Fibroblast of lung (primary cell): ENCODE measurements around the gene GAD1. TPM values are rescaled to one million over a fixed set of nuclear protein-coding genes. Genes with fewer than 3 reads are reported as not detected.

Source experiments
- DNase-seq, 2 donors: peaks; one replicate each; pipeline versions ENCODE4 v3.0.0 to v3.0.0-alpha.2; 2010; ENCODE audit warnings: low read depth in 2 of 2
- H2AFZ ChIP-seq: 2 replicates; pipeline ENCODE4 v1.5.1; 2012; ENCODE audit warnings: low read length, control low read depth, inconsistent platforms
- H3K27ac ChIP-seq: 2 replicates; pipeline ENCODE4 v1.5.1; 2011; ENCODE audit warnings: low read length, control low read depth; ENCODE audit not compliant: insufficient read depth
- H3K27me3 ChIP-seq: 2 replicates; pipeline ENCODE4 v1.5.1; 2011; ENCODE audit warnings: mild to moderate bottlenecking, low read length; ENCODE audit not compliant: control insufficient read depth, insufficient read depth
- H3K36me3 ChIP-seq: 2 replicates; pipeline ENCODE4 v1.5.1; 2011; ENCODE audit warnings: low read length; ENCODE audit not compliant: control insufficient read depth, insufficient read depth
- H3K4me1 ChIP-seq: 2 replicates; pipeline ENCODE4 v1.5.1; 2011; ENCODE audit warnings: low read length; ENCODE audit not compliant: control insufficient read depth, insufficient read depth; ENCODE audit errors: extremely low read depth
- H3K4me2 ChIP-seq: 2 replicates; pipeline ENCODE4 v1.5.1; 2011; ENCODE audit warnings: low read length, control low read depth; ENCODE audit not compliant: insufficient read depth; ENCODE audit errors: extremely low read depth
- H3K4me3 ChIP-seq, 4 experiments: fragments of 200-600 bp in 1 of 4; sonication (generic) in 1 of 4; replicated peaks in 1 of 4; 2 replicates each; pipeline ENCODE4 v1.5.1; 2011 to 2016; ENCODE audit warnings: low read length in 4 of 4, low read depth in 3 of 4, mild to moderate bottlenecking in 3 of 4, control low read depth in 2 of 4, inconsistent platforms in 1 of 4, mixed read lengths in 1 of 4; ENCODE audit not compliant: insufficient read depth in 1 of 4; ENCODE audit errors: control extremely low read depth in 1 of 4
- H3K79me2 ChIP-seq: 2 replicates; pipeline ENCODE4 v1.5.1; 2012; ENCODE audit warnings: mild to moderate bottlenecking, low read length, inconsistent platforms; ENCODE audit not compliant: control insufficient read depth, insufficient read depth
- H3K9ac ChIP-seq: 2 replicates; pipeline ENCODE4 v1.5.1; 2011; ENCODE audit warnings: mild to moderate bottlenecking, low read length, control low read depth; ENCODE audit not compliant: insufficient read depth
- H3K9me3 ChIP-seq: 2 replicates; pipeline ENCODE4 v1.5.1; 2012; ENCODE audit warnings: low read depth, low read length; ENCODE audit not compliant: control insufficient read depth, insufficient read depth
- H4K20me1 ChIP-seq: 2 replicates; pipeline ENCODE4 v1.5.1; 2011; ENCODE audit warnings: low read length; ENCODE audit not compliant: control insufficient read depth, insufficient read depth; ENCODE audit errors: extremely low read depth
- EZH2 ChIP-seq: IDR thresholded peaks from 2 replicates; pipeline ENCODE4 v1.5.1; 2012; ENCODE audit warnings: low read length, control low read depth, mild to moderate bottlenecking; ENCODE audit errors: missing control alignments
- polyA minus RNA-seq: library from RNA; depleted of rRNA, polyadenylated mRNA; stranded (reverse); fragments of >200 nt; gene quantifications from 2 replicates; pipeline ENCODE4 v1.2.3, GENCODE V29; 2011; ENCODE audit warnings: low replicate concordance
- polyA plus RNA-seq, 2 donors: library from polyadenylated mRNA; depleted of rRNA in 1 of 2; stranded (reverse) in 1 of 2; unstranded in 1 of 2; fragments of >200 nt; gene quantifications; 2 replicates each; pipeline ENCODE4 v1.2.1, GENCODE V29; 2011 to 2012; ENCODE audit warnings: missing spikeins in 1 of 2
- total RNA-seq: library from RNA; depleted of rRNA; stranded (reverse); fragments of >200 nt; gene quantifications from 2 replicates; pipeline ENCODE4 v1.2.1, GENCODE V29; 2014
- TF ChIP-seq, protein P1 (sequence below), 2 donors: IDR thresholded peaks in 1 of 2; conservative IDR thresholded peaks in 1 of 2; 1 replicate in 1 of 2; 2 replicates in 1 of 2; pipeline ENCODE4 v1.5.1; 2011 to 2012; ENCODE audit warnings: low read length in 2 of 2, control low read depth in 1 of 2, inconsistent platforms in 1 of 2, low read depth in 1 of 2, mild to moderate bottlenecking in 1 of 2

The GAD1 gene
- 0.26 and 0.33 TPM in 2 replicates for total RNA-seq
- polyA plus RNA-seq: 0.08 and 0.12 TPM in 2 replicates
- polyA plus RNA-seq (2012): 0.30 TPM in 1 of 2 replicates, not detected in the other
- polyA minus RNA-seq: not detected in 2 replicates

DNA sequence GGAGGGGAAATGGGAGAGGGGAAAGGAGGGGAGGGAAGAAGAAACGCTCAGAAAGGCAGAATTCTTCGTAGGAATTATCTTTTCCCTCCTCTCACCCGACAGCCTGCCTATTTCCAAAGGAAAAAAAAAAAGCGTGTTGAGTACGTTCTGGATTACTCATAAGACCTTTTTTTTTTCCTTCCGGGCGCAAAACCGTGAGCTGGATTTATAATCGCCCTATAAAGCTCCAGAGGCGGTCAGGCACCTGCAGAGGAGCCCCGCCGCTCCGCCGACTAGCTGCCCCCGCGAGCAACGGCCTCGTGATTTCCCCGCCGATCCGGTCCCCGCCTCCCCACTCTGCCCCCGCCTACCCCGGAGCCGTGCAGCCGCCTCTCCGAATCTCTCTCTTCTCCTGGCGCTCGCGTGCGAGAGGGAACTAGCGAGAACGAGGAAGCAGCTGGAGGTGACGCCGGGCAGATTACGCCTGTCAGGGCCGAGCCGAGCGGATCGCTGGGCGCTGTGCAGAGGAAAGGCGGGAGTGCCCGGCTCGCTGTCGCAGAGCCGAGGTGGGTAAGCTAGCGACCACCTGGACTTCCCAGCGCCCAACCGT is at the start of gene GAD1:
Gene GAD1 (plus strand): TSS at position 384 of the 589 bp plus-strand sequence. CDS start 1,705 bp downstream, outside the sequence.
- H3K27ac ChIP-seq: no peak within 1 kb of the TSS
- no peaks in the 10 kb centered on the region for H3K79me2 ChIP-seq
- H3K9me3 ChIP-seq: no peaks in the 10 kb centered on the region
- H3K27me3 ChIP-seq: peaks cover 68% of the 10 kb centered on the region
- TF ChIP-seq EZH2: peak; percentile 38
- TF ChIP-seq, protein P1, sequence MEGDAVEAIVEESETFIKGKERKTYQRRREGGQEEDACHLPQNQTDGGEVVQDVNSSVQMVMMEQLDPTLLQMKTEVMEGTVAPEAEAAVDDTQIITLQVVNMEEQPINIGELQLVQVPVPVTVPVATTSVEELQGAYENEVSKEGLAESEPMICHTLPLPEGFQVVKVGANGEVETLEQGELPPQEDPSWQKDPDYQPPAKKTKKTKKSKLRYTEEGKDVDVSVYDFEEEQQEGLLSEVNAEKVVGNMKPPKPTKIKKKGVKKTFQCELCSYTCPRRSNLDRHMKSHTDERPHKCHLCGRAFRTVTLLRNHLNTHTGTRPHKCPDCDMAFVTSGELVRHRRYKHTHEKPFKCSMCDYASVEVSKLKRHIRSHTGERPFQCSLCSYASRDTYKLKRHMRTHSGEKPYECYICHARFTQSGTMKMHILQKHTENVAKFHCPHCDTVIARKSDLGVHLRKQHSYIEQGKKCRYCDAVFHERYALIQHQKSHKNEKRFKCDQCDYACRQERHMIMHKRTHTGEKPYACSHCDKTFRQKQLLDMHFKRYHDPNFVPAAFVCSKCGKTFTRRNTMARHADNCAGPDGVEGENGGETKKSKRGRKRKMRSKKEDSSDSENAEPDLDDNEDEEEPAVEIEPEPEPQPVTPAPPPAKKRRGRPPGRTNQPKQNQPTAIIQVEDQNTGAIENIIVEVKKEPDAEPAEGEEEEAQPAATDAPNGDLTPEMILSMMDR (conservative IDR thresholded peaks at IDR 0.05 in 1 of 2, IDR thresholded peaks at IDR 0.05 in 1 of 2; ENCODE audit: low read depth in 1 of 2, low read length in 2 of 2): no peak
- no peaks in the 10 kb centered on the region for H4K20me1 ChIP-seq
- DNase-seq: peak; percentile 49 to 52
- peak within 1 kb of the TSS; percentile 32 to 48 (median 40) for H3K4me3 ChIP-seq
- no peaks in the 10 kb centered on the region for H3K36me3 ChIP-seq
- H3K9ac ChIP-seq: no peak within 1 kb of the TSS
- peak within 1 kb of the TSS; percentile 90 for H3K4me2 ChIP-seq
- H3K4me1 ChIP-seq: peaks cover 3% of the 10 kb centered on the region
- H2AFZ ChIP-seq: peak within 1 kb of the TSS; percentile 20

DNA sequence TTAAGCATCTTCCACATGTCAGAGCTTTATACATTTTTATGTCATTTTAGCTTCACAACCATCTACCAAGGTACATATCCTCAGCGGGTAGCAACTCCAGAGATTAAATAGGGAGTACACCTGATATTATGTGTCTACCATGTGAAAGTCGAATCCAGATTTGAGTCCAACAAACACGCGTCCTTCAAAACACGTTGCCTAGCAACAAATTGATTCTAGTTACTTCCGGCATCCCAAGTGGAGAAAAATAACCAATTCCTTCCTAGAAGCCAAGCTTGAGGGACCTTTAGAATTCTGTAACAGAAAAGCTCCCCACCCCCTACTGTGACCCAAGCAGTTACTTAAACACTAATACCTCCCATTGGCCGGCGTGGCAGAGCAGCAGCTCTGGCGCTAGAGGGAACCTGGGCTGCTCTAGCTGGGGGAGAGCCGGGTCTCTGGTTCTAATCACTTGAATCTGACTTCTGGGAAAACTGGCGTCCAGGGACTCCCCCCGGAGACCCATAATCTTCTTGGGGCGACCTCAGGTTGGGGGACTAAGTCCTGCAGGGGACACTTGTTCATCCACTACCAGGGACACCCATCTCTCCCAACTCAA is 46.6 kb upstream of the GAD1 start, which contains the start of gene ERICH2:
Gene ERICH2 (plus strand): TSS at position 371 of the 598 bp plus-strand sequence. CDS start 304 bp downstream, outside the sequence.
- peak; percentile 52 to 59 for DNase-seq
- peak within 1 kb of the TSS; percentile 96 for H3K4me2 ChIP-seq

More for the DNA sequence above, 46.6 kb upstream of the GAD1 start, which contains the start of gene ERICH2:
- Histone ChIP-seq H4K20me1 (no peaks in the 10 kb centered on the region), H3K4me3 (peak within 1 kb of the TSS; percentile 71 to 86 (median 78)), H3K9me3 (no peaks in the 10 kb centered on the region), H3K79me2 (no peaks in the 10 kb centered on the region), H3K9ac (peak within 1 kb of the TSS; percentile 30), H3K27ac (peak within 1 kb of the TSS; percentile 43), H3K27me3 (peaks cover 8% of the 10 kb centered on the region), H3K36me3 (no peaks in the 10 kb centered on the region), H3K4me1 (no peaks in the 10 kb centered on the region), H2AFZ (peak within 1 kb of the TSS; percentile 88)
- TF ChIP-seq EZH2: no peak
- TF ChIP-seq, protein P1 (conservative IDR thresholded peaks at IDR 0.05 in 1 of 2, IDR thresholded peaks at IDR 0.05 in 1 of 2; ENCODE audit: low read depth in 1 of 2, low read length in 2 of 2): peak; percentile 30 to 39
